RWPE2 (cell line): Measurements from ENCODE around the gene ZNF554.

ENCODE experiments used
- ATAC-seq: fragments of 200-7000 bp; cut with Tn5 transposase; 3 replicates; pipeline ENCODE4 v1.9.1; 2021; ENCODE audit warnings: low read depth
- DNase-seq: peaks from one replicate; pipeline ENCODE4 v3.0.0-alpha.2; 2020; ENCODE audit warnings: low spot score
- H3K27ac ChIP-seq: fragments of 450-650 bp; 2 replicates; pipeline ENCODE4 v1.5.1; 2017; ENCODE audit warnings: mild to moderate bottlenecking; ENCODE audit not compliant: poor library complexity, severe bottlenecking
- H3K27me3 ChIP-seq: fragments of 250-450 bp; sonication (Bioruptor Pico); 2 replicates; pipeline ENCODE4 v1.5.1; 2021; ENCODE audit warnings: mild to moderate bottlenecking, moderate library complexity; ENCODE audit not compliant: insufficient read depth, poor library complexity, severe bottlenecking
- H3K36me3 ChIP-seq: fragments of 250-450 bp; sonication (Bioruptor Pico); 2 replicates; pipeline ENCODE4 v1.5.1; 2020; ENCODE audit warnings: low read depth, mild to moderate bottlenecking, moderate library complexity
- H3K4me1 ChIP-seq: fragments of 250-450 bp; sonication (Bioruptor Pico); 2 replicates; pipeline ENCODE4 v1.5.1; 2021; ENCODE audit warnings: mild to moderate bottlenecking, moderate library complexity; ENCODE audit not compliant: insufficient read depth, poor library complexity, severe bottlenecking
- H3K4me3 ChIP-seq: fragments of 250-450 bp; sonication (Bioruptor Pico); 2 replicates; pipeline ENCODE4 v1.5.1; 2021; ENCODE audit warnings: mild to moderate bottlenecking, moderate library complexity; ENCODE audit not compliant: severe bottlenecking
- H3K9me3 ChIP-seq: fragments of 250-450 bp; sonication (Bioruptor Pico); 2 replicates; pipeline ENCODE4 v1.5.1; 2021; ENCODE audit warnings: mild to moderate bottlenecking, moderate library complexity; ENCODE audit not compliant: severe bottlenecking
- CTCF ChIP-seq: fragments of 450-650 bp; IDR thresholded peaks from one replicate; pipeline ENCODE4 v1.5.1; 2017; ENCODE audit warnings: mild to moderate bottlenecking, moderate library complexity; ENCODE audit not compliant: poor library complexity, severe bottlenecking

Gene ZNF554

DNA sequence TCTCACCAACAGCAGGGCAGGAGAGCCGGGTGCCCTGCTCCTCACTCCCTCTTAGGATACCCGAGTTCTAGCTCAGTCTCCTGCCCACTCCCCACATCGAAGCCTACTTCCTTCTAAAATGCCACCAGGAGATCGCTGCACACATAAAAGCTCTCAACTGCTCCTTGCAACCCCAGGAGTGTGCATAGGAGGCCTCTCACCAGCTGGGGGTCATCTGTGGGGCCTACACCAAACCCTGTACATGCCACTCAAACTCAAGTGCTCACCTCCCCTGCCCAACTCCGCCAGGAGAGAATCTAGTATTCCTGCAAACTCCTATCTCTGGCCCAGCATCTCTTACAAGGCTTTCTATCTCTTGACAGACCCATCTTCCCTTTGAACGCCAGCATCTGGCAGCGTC, 39.4 kb upstream of the ZNF554 start:
- H3K27me3 ChIP-seq, result no peaks in the 10 kb centered on the region
- DNase-seq, result no peak
- H3K27ac ChIP-seq, result no peak overlapping the region
- H3K4me1 ChIP-seq, result peaks cover 5% of the 10 kb centered on the region
- no peak for ATAC-seq
- no peaks in the 10 kb centered on the region for H3K9me3 ChIP-seq
- H3K4me3 ChIP-seq, result no peak overlapping the region
- peaks cover 16% of the 10 kb centered on the region for H3K36me3 ChIP-seq
- no peak for TF ChIP-seq CTCF

GRCh38 chr19:2782329-2782935, 37.2 kb upstream of the ZNF554 start:
- peaks cover 5% of the 10 kb centered on the region for H3K4me1 ChIP-seq
- no peak for TF ChIP-seq CTCF
- H3K4me3 ChIP-seq, result peak overlapping the region; percentile 98
- ATAC-seq (no peak), DNase-seq (no peak)
- H3K9me3 ChIP-seq, result no peaks in the 10 kb centered on the region
- peaks cover 19% of the 10 kb centered on the region for H3K36me3 ChIP-seq
- peak overlapping the region; percentile 34 for H3K27ac ChIP-seq
- no peaks in the 10 kb centered on the region for H3K27me3 ChIP-seq

- ATAC-seq (peak; percentile 80), DNase-seq (peak; percentile 97)
- peak within 1 kb of the TSS; percentile 34 for H3K27ac ChIP-seq
- no peak for TF ChIP-seq CTCF
- peaks cover 5% of the 10 kb centered on the region for H3K4me1 ChIP-seq
- peak within 1 kb of the TSS; percentile 98 for H3K4me3 ChIP-seq
- H3K36me3 ChIP-seq, result peaks cover 20% of the 10 kb centered on the region
- H3K9me3 ChIP-seq, result no peaks in the 10 kb centered on the region
- H3K27me3 ChIP-seq, result no peaks in the 10 kb centered on the region
Measured at GRCh38 chr19:2782936-2783780, 36.5 kb upstream of the ZNF554 start, which contains the start of gene SGTA. Gene SGTA, minus strand, starts transcription at chr19:2783273. Its CDS starts 14,205 bp downstream, at chr19:2769068.

- Histone ChIP-seq H3K36me3 (peaks cover 16% of the 10 kb centered on the region), H3K4me3 (peak overlapping the region; percentile 98), H3K9me3 (no peaks in the 10 kb centered on the region), H3K27ac (peak overlapping the region; percentile 34), H3K27me3 (no peaks in the 10 kb centered on the region), H3K4me1 (peaks cover 5% of the 10 kb centered on the region)
- DNase-seq (no peak), ATAC-seq (no peak)
- no peak for TF ChIP-seq CTCF
Measured at GRCh38 chr19:2783781-2784145, 35.9 kb upstream of the ZNF554 start.
